Choroid plexus epithelial cell (primary cell): ENCODE measurements around the gene FKBP2.

Experiments
- DNase-seq: peaks from one replicate; pipeline ENCODE4 v3.0.0-alpha.2; 2010; ENCODE audit warnings: low read depth
- H3K4me3 ChIP-seq: 2 replicates; pipeline ENCODE4 v1.5.1; 2011; ENCODE audit warnings: low read depth, mild to moderate bottlenecking, control low read depth, low read length, moderate library complexity
- CTCF ChIP-seq: conservative IDR thresholded peaks from 2 replicates; pipeline ENCODE4 v1.5.1; 2011; ENCODE audit warnings: low read depth, mild to moderate bottlenecking, control low read depth, inconsistent platforms, low read length, moderate library complexity

Gene FKBP2

GRCh38 chr11:64287676-64288352, 46.9 kb downstream of the FKBP2 start:
- no peak for DNase-seq

GRCh38 chr11:64288353-64288750, 47.5 kb downstream of the FKBP2 start:
- no peak for TF ChIP-seq CTCF
- DNase-seq, result no peak
- H3K4me3 ChIP-seq, result no peak overlapping the region

More at GRCh38 chr11:64287676-64288352, 46.9 kb downstream of the FKBP2 start:
- TF ChIP-seq CTCF, result no peak
- no peak overlapping the region for H3K4me3 ChIP-seq

DNA sequence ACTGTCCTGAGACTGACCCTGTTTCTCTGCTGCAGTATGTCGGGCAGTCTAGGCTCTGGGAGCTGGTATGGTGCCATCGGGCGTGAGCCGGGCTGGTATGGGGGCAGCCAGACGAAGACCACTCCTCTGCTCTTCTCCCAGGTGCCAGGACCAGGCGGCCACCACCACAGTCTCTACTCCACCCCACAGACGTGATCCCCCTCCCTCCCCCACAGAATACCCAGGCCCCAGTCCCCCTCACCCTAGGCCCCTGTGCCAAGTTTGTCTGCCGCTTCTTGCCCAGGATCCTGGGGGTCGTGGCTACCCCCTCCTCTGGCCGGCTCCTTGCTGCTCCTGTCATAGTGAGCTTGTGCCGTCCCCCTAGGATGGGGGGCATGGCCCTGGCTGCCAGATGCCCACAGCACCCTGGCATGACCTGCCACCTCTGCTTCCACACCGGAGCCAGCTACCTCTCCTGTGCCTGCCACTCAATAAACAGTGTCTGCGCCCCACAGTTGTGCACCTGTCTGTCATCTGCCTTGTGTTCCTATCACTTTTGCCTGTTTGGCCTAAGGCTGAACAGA, 48.2 kb downstream of the FKBP2 start:
- DNase-seq, result no peak
- no peak overlapping the region for H3K4me3 ChIP-seq
- no peak for TF ChIP-seq CTCF

DNA sequence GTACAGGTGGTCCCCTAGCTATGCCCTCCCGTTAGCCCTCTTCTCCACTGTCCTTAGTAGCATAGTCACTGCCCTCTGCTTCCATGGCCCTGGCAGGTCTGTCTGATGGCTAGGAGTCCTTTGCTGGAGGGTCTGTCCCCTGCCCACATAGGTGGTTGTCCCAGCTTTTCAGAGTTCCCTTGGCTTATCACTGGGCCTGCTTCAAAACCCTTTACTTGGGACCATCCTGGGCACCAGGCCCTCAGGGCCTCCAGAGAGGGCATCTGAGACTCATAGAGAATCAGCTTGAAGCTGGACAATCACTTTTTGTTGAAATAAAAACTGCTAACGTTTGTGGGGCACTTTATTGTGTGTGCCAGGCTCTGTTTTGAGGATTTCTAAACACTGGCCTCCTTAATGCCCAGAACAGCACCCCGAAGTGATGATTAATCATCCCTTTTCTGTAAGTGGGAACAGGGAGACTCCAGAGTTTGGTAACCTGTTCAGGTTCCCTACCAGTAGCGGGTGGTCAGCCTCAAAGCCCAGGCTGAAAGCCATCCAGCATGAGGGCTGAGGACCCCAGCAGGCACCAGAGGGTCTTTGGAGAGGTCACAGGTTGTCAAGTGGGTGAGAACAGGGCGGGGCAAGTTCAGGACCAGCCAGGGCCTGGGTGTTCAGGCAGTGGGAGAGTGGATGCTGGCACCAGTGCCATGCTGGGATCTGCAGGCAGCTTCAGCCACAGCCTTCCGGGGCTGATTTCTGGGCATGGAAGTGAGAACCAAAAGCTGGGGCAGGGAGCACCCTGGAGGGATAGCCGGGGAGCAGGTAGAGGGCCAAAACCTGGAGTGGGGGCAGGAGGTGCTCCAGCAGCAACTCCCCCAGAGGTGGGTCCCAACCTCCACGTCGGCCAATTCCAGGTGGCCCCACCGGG, 49.7 kb downstream of the FKBP2 start:
- TF ChIP-seq CTCF, result no peak
- no peak overlapping the region for H3K4me3 ChIP-seq
- DNase-seq, result no peak

DNA sequence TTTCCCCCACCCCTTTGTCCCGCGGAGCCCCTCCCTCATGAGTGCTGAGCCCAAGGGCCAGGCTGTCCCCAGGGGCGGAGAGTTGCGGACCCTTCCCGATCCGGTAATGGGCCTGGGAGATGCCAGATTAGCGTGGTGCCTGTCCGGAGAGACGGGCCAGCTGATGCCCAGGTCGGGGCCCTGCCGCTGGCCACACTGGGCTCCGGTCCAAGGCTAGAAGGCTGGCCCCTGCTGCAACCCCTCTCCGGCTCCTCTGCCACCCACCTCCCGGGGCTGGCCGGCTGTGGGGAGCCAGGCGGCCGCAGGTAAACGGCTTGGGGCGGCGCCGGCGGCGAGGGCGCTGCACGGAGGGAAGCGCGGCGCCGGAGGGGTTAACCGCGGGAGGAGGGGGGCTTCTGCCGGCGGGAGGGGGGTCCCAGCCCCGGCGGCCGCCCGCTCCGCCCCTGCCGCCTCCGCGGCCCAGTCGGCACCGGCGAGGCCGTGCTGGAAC, 50.4 kb downstream of the FKBP2 start, which contains the start of gene KCNK4:
Gene KCNK4, plus strand, starts transcription at position 41 of the 490 bp plus-strand sequence. CDS start 1,717 bp downstream, outside the sequence.
- no peak within 1 kb of the TSS for H3K4me3 ChIP-seq
- DNase-seq, result no peak
- TF ChIP-seq CTCF, result no peak

DNA sequence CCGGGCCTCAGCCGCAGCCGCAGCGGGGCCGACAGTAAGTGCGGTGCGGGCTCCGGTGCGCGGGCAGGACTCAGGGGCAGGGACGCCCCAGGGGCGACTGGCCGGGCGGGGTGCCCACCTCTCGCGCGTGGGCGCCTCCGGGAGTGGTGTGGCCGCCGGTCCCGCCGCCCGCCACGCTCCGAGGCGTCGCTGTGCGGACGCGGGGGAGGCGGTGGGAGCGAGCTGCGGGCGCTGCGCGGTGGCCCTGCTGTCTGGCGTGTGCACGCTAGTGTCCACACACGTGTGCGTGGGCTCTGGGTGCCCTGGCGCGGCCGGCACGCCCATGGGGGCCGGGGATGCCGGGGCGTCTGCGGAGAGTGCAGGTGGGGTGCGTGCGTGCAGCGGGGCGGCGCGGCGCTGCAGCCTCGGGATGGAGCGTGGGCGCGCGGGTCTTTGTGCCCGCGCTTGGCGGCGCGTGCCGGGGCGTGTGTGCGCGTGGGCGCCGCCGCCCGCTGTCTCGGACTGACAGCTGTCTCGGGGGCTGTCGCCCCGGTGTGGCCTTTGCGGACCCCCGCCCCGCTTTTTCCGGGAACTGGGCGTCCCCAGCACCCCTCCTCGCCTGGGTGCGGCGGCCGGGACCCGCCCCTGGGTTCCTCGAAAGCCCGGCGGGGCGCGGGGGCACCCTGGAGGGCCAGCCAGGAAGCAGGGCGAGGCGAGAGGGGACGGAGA, 51.0 kb downstream of the FKBP2 start:
- no peak for DNase-seq
- TF ChIP-seq CTCF, result no peak
- H3K4me3 ChIP-seq, result no peak overlapping the region
